Measurements from ENCODE around the gene OR1N1.
"Not testable (repeated sequence)": the region's sequence is repeated elsewhere in the genome, so short reads cannot be mapped to it uniquely, and the experiment has no call there.

Gene OR1N1, protein sequence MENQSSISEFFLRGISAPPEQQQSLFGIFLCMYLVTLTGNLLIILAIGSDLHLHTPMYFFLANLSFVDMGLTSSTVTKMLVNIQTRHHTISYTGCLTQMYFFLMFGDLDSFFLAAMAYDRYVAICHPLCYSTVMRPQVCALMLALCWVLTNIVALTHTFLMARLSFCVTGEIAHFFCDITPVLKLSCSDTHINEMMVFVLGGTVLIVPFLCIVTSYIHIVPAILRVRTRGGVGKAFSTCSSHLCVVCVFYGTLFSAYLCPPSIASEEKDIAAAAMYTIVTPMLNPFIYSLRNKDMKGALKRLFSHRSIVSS

DNA sequence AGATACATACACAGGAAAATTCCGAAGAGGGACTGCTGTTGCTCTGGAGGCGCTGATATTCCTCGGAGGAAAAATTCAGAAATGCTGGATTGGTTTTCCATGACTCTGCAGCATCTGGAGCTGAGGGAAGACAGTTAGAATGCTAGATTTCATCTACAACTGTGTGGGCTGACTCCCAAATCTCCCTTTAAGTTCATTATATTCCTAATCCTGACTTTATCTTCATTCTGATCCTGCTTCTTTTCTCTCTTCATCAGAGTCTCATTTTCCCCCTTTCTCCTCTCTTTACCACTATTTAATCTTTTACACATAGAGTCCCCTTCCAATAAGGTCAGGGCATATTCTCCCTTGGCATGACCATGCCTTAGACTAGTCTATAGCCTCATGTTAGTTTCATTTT, at the start of gene OR1N1:
OR1N1 (minus strand) TSS at position 101 of the 400 bp plus-strand sequence; CDS start at position 101, 0 bp downstream.
- Mint-ChIP-seq H3K36me3 (no peaks in the 10 kb centered on the region), H3K27ac (peak within 1 kb of the TSS; percentile 59), H3K4me1 (ENCODE audit: low read depth) (peaks cover 7% of the 10 kb centered on the region), H3K4me3 (no peak within 1 kb of the TSS), H3K9me3 (ENCODE audit: low read depth) (no peaks in the 10 kb centered on the region), H3K27me3 (peaks cover 9% of the 10 kb centered on the region)

DNA sequence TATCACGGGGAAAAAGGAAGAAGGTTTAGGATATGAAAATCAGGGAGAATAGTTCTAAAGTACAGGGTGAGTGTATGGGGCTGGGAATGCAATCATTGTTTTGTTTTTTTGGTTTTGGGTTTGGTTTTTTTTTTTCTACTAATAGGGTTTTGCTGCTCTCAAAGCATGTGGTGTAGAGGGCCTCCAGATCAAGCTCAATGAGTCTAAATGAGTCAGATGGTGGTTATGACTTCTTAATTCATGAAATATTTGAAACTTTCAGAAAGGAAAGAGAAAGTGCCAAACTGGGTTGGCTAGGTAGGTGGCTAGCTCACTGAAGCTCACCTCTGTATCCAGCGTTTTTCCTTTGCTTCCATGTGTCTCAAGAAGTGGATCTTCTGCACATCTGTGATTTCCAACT, 45.4 kb upstream of the OR1N1 start:
- Mint-ChIP-seq H3K4me1 (ENCODE audit: low read depth) (peaks cover 13% of the 10 kb centered on the region), H3K4me3 (peak overlapping the region; percentile 25), H3K27ac (no peak overlapping the region), H3K9me3 (ENCODE audit: low read depth) (no peaks in the 10 kb centered on the region), H3K27me3 (no peaks in the 10 kb centered on the region), H3K36me3 (peaks cover 2% of the 10 kb centered on the region)

DNA sequence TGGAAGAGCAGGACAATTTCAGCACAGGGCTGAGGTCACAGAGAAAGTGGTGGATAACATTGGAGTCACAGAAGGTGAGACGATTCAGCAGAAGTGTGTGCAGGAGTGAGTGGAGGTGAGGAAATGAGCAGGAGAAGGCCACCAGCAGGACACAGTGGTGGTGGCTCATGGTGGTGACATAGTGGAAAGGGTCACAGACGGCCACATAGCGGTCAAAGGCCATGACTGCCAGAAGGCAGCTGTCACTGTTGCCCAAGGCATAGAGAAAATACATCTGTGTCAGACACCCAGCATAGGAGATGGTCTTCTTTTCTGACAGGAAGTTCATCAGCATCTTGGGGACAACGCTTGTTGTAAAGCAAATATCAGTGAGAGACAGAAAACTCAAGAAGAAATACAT, 40.8 kb upstream of the OR1N1 start:
- no peaks in the 10 kb centered on the region for H3K9me3 Mint-ChIP-seq (ENCODE audit: low read depth)
- no peak overlapping the region for H3K27ac Mint-ChIP-seq
- H3K36me3 Mint-ChIP-seq, result peaks cover 2% of the 10 kb centered on the region
- no peak overlapping the region for H3K4me3 Mint-ChIP-seq
- H3K4me1 Mint-ChIP-seq (ENCODE audit: low read depth), result peaks cover 19% of the 10 kb centered on the region
- H3K27me3 Mint-ChIP-seq, result peaks cover 2% of the 10 kb centered on the region

DNA sequence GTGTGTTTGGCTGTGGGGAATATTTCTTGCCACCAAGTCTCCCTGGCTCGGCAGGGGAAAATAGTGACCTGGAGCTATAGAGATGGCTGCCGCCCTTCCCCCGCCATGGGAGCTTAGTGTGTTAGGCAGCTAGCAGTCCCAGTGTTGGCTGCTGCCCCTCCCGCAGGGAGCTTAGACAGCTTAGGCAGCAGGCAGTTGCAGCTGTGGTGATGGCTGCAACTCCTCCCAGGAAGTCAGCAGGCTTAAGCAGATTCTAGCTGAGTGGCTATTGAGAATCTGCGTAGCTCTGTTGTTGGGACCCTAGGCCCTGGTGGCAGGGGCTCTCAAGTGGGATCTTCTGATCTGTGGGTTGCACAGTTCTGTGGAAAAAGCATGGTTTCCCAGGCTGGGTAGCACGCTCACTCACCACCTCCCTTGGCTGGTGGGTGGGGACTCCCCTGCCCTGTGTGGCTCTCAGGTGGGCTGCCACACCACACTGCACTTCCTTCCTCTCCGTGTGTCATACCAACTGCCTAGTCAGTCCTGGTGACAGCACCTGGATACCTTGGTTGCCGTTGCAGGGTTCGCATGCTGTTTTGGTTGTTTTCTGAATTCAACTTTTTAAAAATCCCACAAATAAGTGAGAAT, 35.2 kb upstream of the OR1N1 start:
- Mint-ChIP-seq H3K9me3 (ENCODE audit: low read depth) (peaks cover 8% of the 10 kb centered on the region), H3K36me3 (peaks cover 4% of the 10 kb centered on the region), H3K4me3 (peak overlapping the region; percentile 65), H3K27ac (peak overlapping the region; percentile 87), H3K4me1 (ENCODE audit: low read depth) (peaks cover 19% of the 10 kb centered on the region), H3K27me3 (peaks cover 6% of the 10 kb centered on the region)

DNA sequence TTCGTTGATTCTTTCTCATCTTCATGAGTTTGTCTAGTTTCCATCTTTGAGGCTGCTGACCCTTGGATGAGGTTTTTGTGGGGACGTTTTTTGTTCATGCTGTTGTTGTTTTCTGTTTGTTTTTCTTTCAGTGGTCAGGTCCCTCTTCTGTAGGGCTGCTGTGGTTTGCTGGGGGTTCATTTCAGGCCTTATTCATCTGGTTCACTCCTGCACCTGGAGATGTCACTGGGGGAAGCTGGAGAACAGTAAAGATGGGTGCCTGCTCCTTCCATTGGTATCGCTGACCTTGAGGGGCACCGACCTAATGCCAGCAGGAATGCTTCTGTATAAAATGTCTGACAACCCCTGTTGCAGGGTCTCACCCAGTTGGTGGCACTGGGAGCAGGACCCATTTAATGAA, 34.4 kb upstream of the OR1N1 start:
- peaks cover 6% of the 10 kb centered on the region for H3K27me3 Mint-ChIP-seq
- no peak overlapping the region for H3K4me3 Mint-ChIP-seq
- H3K4me1 Mint-ChIP-seq (ENCODE audit: low read depth), result peaks cover 19% of the 10 kb centered on the region
- peaks cover 8% of the 10 kb centered on the region for H3K9me3 Mint-ChIP-seq (ENCODE audit: low read depth)
- H3K27ac Mint-ChIP-seq, result no peak overlapping the region
- peaks cover 4% of the 10 kb centered on the region for H3K36me3 Mint-ChIP-seq

DNA sequence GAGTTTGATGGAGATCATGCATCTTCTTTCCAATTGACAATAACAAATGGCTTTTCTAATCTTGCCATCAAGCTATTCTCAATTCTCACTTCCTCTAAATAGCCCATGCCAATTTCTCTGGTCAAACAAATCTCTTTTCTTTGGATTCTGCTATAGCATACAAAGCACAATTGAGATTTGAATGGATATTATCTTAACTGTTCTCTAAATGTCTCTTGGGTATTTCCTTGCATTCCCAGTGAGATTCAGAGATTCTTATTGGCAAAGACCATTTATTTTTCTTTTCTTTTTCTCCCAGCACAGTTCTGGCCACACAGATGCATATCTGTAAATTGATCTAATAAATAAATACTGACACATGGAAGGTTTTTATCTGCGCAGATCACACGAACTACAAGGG, 25.7 kb upstream of the OR1N1 start, which contains the start of gene OR1N2:
OR1N2 (plus strand) TSS at position 301 of the 400 bp plus-strand sequence. CDS start 100 bp downstream, outside the sequence.
- Mint-ChIP-seq H3K9me3 (ENCODE audit: low read depth) (peaks cover 6% of the 10 kb centered on the region), H3K27ac (no peak within 1 kb of the TSS), H3K4me3 (no peak within 1 kb of the TSS)

DNA sequence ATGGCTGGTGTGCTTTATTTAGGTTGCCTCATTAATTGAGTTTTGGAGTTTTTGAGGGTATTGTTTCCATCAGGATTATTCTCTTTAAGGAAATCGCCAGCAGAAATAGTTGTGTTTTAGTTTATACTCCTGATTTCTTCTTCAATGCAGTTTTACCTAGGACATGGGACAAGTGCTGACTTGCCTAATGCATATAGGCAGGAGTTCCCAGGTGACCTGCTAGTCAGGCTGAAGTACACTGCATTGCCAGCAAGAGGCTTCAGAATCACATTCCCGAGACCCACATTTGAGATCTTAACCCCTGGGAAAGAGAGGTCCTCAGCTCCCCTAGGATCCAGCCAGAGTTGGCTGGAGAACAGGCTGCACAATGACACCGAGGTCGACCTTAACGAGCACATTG, 24.3 kb upstream of the OR1N1 start:
- no peak overlapping the region for H3K4me3 Mint-ChIP-seq
- no peak overlapping the region for H3K27ac Mint-ChIP-seq
- no peaks in the 10 kb centered on the region for H3K4me1 Mint-ChIP-seq (ENCODE audit: low read depth)
- peaks cover 3% of the 10 kb centered on the region for H3K36me3 Mint-ChIP-seq
- H3K27me3 Mint-ChIP-seq, result peaks cover 4% of the 10 kb centered on the region
- peaks cover 6% of the 10 kb centered on the region for H3K9me3 Mint-ChIP-seq (ENCODE audit: low read depth)

More for the DNA sequence above, 25.7 kb upstream of the OR1N1 start, which contains the start of gene OR1N2:
- no peaks in the 10 kb centered on the region for H3K4me1 Mint-ChIP-seq (ENCODE audit: low read depth)
- H3K27me3 Mint-ChIP-seq, result peaks cover 4% of the 10 kb centered on the region
- H3K36me3 Mint-ChIP-seq, result peaks cover 3% of the 10 kb centered on the region

DNA sequence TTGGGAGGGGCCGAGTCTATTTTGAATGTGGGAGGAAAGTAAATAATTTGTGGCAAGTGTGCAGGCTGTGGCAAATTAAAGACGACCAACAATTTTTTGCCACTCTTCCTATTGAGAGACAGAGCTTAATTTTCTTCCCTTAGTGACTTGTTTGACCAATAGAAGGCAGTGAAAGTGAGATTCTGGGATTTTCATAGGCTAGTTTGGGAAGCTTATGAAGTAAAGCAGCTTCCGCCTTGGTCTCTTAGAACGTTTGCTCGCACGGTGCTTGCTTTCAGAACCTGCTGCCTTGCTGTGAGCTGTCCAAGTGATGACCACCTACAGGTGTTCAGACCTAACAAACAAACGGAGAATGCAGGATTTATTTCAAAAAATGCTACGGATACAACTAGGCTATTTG, 19.1 kb upstream of the OR1N1 start:
- Mint-ChIP-seq H3K9me3 (ENCODE audit: low read depth) (peaks cover 6% of the 10 kb centered on the region), H3K4me1 (ENCODE audit: low read depth) (no peaks in the 10 kb centered on the region), H3K36me3 (peaks cover 3% of the 10 kb centered on the region), H3K27ac (no peak overlapping the region), H3K4me3 (no peak overlapping the region), H3K27me3 (peaks cover 1% of the 10 kb centered on the region)

DNA sequence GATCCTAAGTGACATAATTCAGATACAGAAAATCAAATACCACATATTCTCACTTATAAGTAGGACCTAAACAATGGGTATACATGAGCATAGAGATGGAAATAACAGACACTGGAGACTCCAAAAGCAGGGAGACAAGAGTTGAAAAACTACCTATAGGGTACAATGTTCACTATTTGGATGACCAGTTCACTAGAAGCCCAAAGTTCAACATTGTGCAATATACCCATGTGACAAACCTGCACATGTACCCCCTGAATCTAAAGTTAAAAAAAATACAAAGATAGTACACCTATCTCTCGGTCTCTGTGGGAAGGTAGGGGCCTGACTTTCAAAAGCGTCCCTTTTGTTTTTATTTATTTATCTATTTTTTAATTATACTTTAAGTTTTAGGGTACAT, 11.7 kb upstream of the OR1N1 start:
- Mint-ChIP-seq H3K4me3 (no peak overlapping the region), H3K27ac (no peak overlapping the region), H3K27me3 (no peaks in the 10 kb centered on the region), H3K9me3 (ENCODE audit: low read depth) (peaks cover 3% of the 10 kb centered on the region), H3K36me3 (no peaks in the 10 kb centered on the region), H3K4me1 (ENCODE audit: low read depth) (no peaks in the 10 kb centered on the region)

DNA sequence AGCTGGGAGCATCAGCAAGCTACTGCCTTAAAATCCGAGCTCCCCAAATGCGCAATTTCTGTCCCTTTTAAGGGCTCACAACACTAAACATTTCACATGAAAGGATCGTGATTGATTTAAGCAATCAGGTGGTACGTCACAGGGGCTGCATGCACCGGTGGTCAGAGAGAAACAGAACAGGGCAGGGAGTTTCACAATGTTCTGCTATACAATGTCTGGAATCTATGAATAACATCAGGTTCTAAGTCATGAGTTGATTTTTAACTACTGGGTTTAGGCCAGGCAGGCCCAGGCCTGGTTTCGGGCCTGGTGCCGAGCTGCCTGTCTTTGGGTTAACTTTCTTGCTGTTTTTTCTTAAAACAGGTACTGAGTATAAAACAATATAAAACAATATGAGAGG, 10.0 kb upstream of the OR1N1 start:
- not testable (repeated sequence) for H3K27me3 Mint-ChIP-seq; H3K4me3 Mint-ChIP-seq; H3K9me3 Mint-ChIP-seq (ENCODE audit: low read depth); H3K4me1 Mint-ChIP-seq (ENCODE audit: low read depth); H3K27ac Mint-ChIP-seq; H3K36me3 Mint-ChIP-seq

DNA sequence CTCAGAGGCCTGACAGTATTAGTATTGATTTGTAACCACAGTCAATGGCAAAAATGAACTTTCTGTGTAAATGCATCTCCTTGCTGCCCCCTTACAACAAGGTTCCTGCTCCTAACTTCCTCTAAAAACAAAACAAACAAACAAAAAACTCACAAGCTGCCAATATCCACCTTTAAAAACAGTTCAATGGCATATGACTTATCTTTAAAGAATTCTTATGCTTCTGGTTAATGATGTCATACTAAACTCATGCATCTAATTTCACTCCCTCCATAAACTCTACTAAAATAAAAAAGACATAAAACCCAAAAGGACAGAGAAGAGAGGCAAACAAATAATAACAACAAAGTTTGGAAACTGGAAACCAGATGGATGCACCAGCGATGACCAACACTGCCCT, 9.0 kb upstream of the OR1N1 start:
- peaks cover 3% of the 10 kb centered on the region for H3K9me3 Mint-ChIP-seq (ENCODE audit: low read depth)
- H3K4me3 Mint-ChIP-seq, result no peak overlapping the region
- no peaks in the 10 kb centered on the region for H3K27me3 Mint-ChIP-seq
- H3K36me3 Mint-ChIP-seq, result no peaks in the 10 kb centered on the region
- no peak overlapping the region for H3K27ac Mint-ChIP-seq
- no peaks in the 10 kb centered on the region for H3K4me1 Mint-ChIP-seq (ENCODE audit: low read depth)

DNA sequence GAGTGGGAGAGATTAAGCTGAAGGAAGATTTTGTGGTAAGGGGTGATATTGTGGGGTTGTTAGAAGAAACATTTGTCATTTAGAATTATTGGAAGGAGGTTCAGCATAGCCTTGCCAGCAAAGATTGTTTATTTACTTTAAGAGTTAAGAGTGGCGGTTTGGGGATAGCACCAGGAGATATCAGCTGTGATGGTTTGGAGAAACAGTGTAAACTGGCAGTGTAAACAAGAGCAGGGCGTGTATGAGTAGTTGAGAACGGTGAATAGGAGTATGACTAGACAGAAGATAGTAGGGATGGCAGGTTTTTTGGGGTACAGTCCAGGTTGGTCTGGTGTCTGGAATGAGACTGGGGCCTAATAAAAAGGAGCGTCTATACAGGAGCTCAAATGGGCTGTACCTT, 4.1 kb upstream of the OR1N1 start:
- H3K27me3 Mint-ChIP-seq; H3K4me3 Mint-ChIP-seq; H3K4me1 Mint-ChIP-seq (ENCODE audit: low read depth); H3K36me3 Mint-ChIP-seq; H3K27ac Mint-ChIP-seq; H3K9me3 Mint-ChIP-seq (ENCODE audit: low read depth): not testable (repeated sequence)

DNA sequence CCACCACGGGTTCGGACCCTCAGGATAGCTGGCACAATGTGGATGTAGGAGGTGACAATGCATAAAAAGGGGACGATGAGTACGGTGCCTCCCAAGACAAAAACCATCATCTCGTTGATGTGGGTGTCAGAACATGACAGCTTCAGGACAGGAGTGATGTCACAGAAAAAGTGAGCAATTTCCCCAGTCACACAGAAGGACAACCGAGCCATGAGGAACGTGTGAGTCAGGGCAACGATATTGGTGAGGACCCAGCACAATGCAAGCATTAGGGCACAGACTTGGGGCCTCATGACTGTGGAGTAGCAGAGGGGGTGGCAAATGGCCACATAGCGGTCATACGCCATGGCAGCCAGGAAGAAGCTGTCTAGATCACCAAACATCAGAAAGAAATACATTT, 491 bp downstream of the OR1N1 start:
- peaks cover 7% of the 10 kb centered on the region for H3K4me1 Mint-ChIP-seq (ENCODE audit: low read depth)
- peak overlapping the region; percentile 59 for H3K27ac Mint-ChIP-seq
- no peaks in the 10 kb centered on the region for H3K36me3 Mint-ChIP-seq
- no peak overlapping the region for H3K4me3 Mint-ChIP-seq
- H3K27me3 Mint-ChIP-seq, result peaks cover 11% of the 10 kb centered on the region
- H3K9me3 Mint-ChIP-seq (ENCODE audit: low read depth), result no peaks in the 10 kb centered on the region

DNA sequence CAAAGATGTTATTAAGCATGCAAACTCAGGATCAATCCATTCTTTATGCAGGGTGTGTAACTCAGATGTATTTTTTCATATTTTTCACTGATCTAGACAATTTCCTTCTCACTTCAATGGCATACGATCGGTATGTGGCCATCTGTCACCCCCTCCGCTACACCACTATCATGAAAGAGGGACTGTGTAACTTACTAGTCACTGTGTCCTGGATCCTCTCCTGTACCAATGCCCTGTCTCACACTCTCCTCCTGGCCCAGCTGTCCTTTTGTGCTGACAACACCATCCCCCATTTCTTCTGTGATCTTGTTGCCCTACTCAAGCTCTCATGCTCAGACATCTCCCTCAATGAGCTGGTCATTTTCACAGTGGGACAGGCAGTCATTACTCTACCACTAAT, 7.7 kb downstream of the OR1N1 start:
- Mint-ChIP-seq H3K4me3 (no peak overlapping the region), H3K4me1 (ENCODE audit: low read depth) (no peaks in the 10 kb centered on the region), H3K36me3 (no peaks in the 10 kb centered on the region), H3K9me3 (ENCODE audit: low read depth) (no peaks in the 10 kb centered on the region), H3K27me3 (peaks cover 8% of the 10 kb centered on the region), H3K27ac (no peak overlapping the region)

DNA sequence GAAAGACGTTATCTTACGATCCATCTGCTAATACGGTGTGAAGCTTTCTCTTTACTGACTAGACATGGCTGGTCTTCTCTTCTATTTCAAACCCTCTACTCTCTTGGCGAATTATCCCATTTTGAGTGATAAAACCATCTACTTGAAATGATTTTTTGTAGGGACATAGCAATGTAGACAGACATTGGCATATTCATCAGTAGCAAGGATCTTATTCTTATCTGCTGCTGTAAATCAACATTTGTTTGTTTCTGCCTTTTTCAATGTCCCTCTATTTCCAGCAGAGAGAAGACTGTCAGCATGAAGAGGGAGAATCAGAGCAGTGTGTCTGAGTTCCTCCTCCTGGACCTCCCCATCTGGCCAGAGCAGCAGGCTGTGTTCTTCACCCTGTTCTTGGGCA, 8.3 kb downstream of the OR1N1 start, which contains the start of gene OR1J4:
OR1J4 (plus strand) TSS at position 301 of the 400 bp plus-strand sequence; CDS start at position 301, 0 bp downstream.
- Mint-ChIP-seq H3K27me3 (peaks cover 8% of the 10 kb centered on the region), H3K9me3 (ENCODE audit: low read depth) (no peaks in the 10 kb centered on the region), H3K36me3 (no peaks in the 10 kb centered on the region), H3K27ac (no peak within 1 kb of the TSS), H3K4me1 (ENCODE audit: low read depth) (no peaks in the 10 kb centered on the region), H3K4me3 (no peak within 1 kb of the TSS)
